WTC11 (cell line): ENCODE measurements around the gene ACER1. TPM values are rescaled to one million over a fixed set of nuclear protein-coding genes. Genes with fewer than 3 reads are reported as not detected.

Source experiments
- ATAC-seq: fragments of 200-7000 bp; cut with Tn5 transposase; 2 replicates; pipeline ENCODE4 v1.10.0; 2021; ENCODE audit warnings: mild to moderate bottlenecking, moderate library complexity
- CTCF ChIA-PET: fragments of 300-600 bp; sonication (Branson Sonifier 250); formaldehyde crosslinking; loops from one replicate; lab custom pipeline; 2021; ENCODE audit warnings: antibody characterized with exemption; lab: Charles Lee
- POLR2A ChIA-PET: fragments of 350-600 bp; sonication (Branson Sonifier 250); formaldehyde crosslinking; loops from one replicate; lab custom pipeline; 2021; ENCODE audit warnings: antibody characterized with exemption; lab: Charles Lee
- DNase-seq: peaks from one replicate; pipeline ENCODE4 v3.0.0; 2021; ENCODE audit warnings: low spot score
- H3K27ac Mint-ChIP-seq: 2 replicates; pipeline ENCODE4 v1.8.0; 2021; ENCODE audit warnings: mixed read lengths
- H3K27me3 Mint-ChIP-seq: 2 replicates; pipeline ENCODE4 v1.8.0; 2021; ENCODE audit warnings: low read depth, mild to moderate bottlenecking, moderate library complexity, mixed read lengths
- H3K36me3 Mint-ChIP-seq: 2 replicates; pipeline ENCODE4 v1.8.0; 2021; ENCODE audit warnings: mixed read lengths
- H3K4me1 Mint-ChIP-seq: 2 replicates; pipeline ENCODE4 v1.8.0; 2022; ENCODE audit warnings: mixed read lengths
- H3K4me3 Mint-ChIP-seq: 2 replicates; pipeline ENCODE4 v1.8.0; 2021; ENCODE audit warnings: mild to moderate bottlenecking, moderate library complexity, mixed read lengths
- H3K9me3 Mint-ChIP-seq: 2 replicates; pipeline ENCODE4 v1.8.0; 2021; ENCODE audit warnings: mixed read lengths
- ARID4B ChIP-seq: sonication (generic); formaldehyde crosslinking; IDR thresholded peaks from 2 replicates; pipeline ENCODE4 v1.8.0; 2023; ENCODE audit warnings: missing genetic modification reagents, mild to moderate bottlenecking, borderline replicate concordance
- ATF6 ChIP-seq: sonication (generic); formaldehyde crosslinking; IDR thresholded peaks from 2 replicates; pipeline ENCODE4 v1.8.1; 2023; ENCODE audit warnings: mild to moderate bottlenecking, missing genetic modification reagents
- CTCF ChIP-seq: fragments of 200-600 bp; IDR thresholded peaks from 2 replicates; pipeline ENCODE4 v1.8.0; 2022; ENCODE audit warnings: antibody characterized with exemption
- ESRRA ChIP-seq: sonication (generic); formaldehyde crosslinking; IDR thresholded peaks from 2 replicates; pipeline ENCODE4 v1.8.1; 2022; ENCODE audit warnings: mild to moderate bottlenecking, missing genetic modification reagents, borderline replicate concordance
- ETV6 ChIP-seq: sonication (generic); formaldehyde crosslinking; IDR thresholded peaks from 2 replicates; pipeline ENCODE4 v1.8.1; 2022; ENCODE audit warnings: mild to moderate bottlenecking, missing genetic modification reagents
- FOXK1 ChIP-seq: sonication (generic); formaldehyde crosslinking; IDR thresholded peaks from 2 replicates; pipeline ENCODE4 v1.8.0; 2022; ENCODE audit warnings: mild to moderate bottlenecking, moderate library complexity, missing genetic modification reagents
- NFE2L1 ChIP-seq: sonication (generic); formaldehyde crosslinking; IDR thresholded peaks from 2 replicates; pipeline ENCODE4 v1.8.1; 2023; ENCODE audit warnings: missing genetic modification reagents
- NR2C2 ChIP-seq: sonication (generic); formaldehyde crosslinking; IDR thresholded peaks from 2 replicates; pipeline ENCODE4 v1.8.0; 2022; ENCODE audit warnings: mild to moderate bottlenecking, missing genetic modification reagents
- RELA ChIP-seq: sonication (generic); formaldehyde crosslinking; IDR thresholded peaks from 2 replicates; pipeline ENCODE4 v1.8.1; 2022; ENCODE audit warnings: missing genetic modification reagents, mild to moderate bottlenecking, borderline replicate concordance
- SP1 ChIP-seq: sonication (generic); formaldehyde crosslinking; conservative IDR thresholded peaks from 2 replicates; pipeline ENCODE4 v1.8.1; 2022; ENCODE audit warnings: missing genetic modification reagents
- TEAD4 ChIP-seq: sonication (generic); formaldehyde crosslinking; IDR thresholded peaks from 2 replicates; pipeline ENCODE4 v1.8.0; 2022; ENCODE audit warnings: mild to moderate bottlenecking, missing genetic modification reagents
- USF1 ChIP-seq: sonication (generic); formaldehyde crosslinking; IDR thresholded peaks from 2 replicates; pipeline ENCODE4 v1.8.0; 2022; ENCODE audit warnings: mild to moderate bottlenecking, missing genetic modification reagents
- ZMAT4 ChIP-seq: fragments of 250-450 bp; sonication (Bioruptor Pico); IDR thresholded peaks from 2 replicates; pipeline ENCODE4 v1.9.0; 2021; ENCODE audit warnings: mild to moderate bottlenecking
- ZNF138 ChIP-seq: sonication (generic); formaldehyde crosslinking; conservative IDR thresholded peaks from 2 replicates; pipeline ENCODE4 v1.8.1; 2022; ENCODE audit warnings: mild to moderate bottlenecking, moderate library complexity, missing genetic modification reagents
- ZNF423 ChIP-seq: fragments of 250-450 bp; sonication (Bioruptor Pico); IDR thresholded peaks from 2 replicates; pipeline ENCODE4 v2.1.2; 2022; ENCODE audit warnings: mild to moderate bottlenecking, moderate library complexity
- ZNF512 ChIP-seq: sonication (generic); formaldehyde crosslinking; IDR thresholded peaks from 2 replicates; pipeline ENCODE4 v1.8.1; 2022; ENCODE audit warnings: missing genetic modification reagents, borderline replicate concordance
- ZSCAN18 ChIP-seq: fragments of 250-450 bp; sonication (Bioruptor Pico); IDR thresholded peaks from 2 replicates; pipeline ENCODE4 v2.1.2; 2022; ENCODE audit warnings: mild to moderate bottlenecking, moderate library complexity
- total RNA-seq: library from RNA; stranded (reverse); gene quantifications from 3 replicates; pipeline ENCODE4 v1.2.3, GENCODE V29; 2021

Gene ACER1
- total RNA-seq, 1 experiment from 2014 or later = not detected

GRCh38 chr19:6292006-6292405 lies 41.4 kb downstream of the ACER1 start:
- ChIA-PET CTCF (no interaction called here), POLR2A (no interaction called here)
- DNase-seq (no peak), ATAC-seq (no peak)
- Mint-ChIP-seq H3K4me3 (no peak overlapping the region), H3K9me3 (peaks cover 77% of the 10 kb centered on the region), H3K27ac (no peak overlapping the region), H3K27me3 (peaks cover 44% of the 10 kb centered on the region), H3K36me3 (peaks cover 64% of the 10 kb centered on the region), H3K4me1 (no peaks in the 10 kb centered on the region)
- TF ChIP-seq USF1 (no peak), ATF6 (CRISPR knock-in tag) (no peak), CTCF (no peak), ZNF423 (no peak), ZMAT4 (CRISPR knock-in tag) (no peak), ESRRA (CRISPR knock-in tag) (no peak), FOXK1 (CRISPR knock-in tag) (no peak), NFE2L1 (no peak), ARID4B (no peak), NR2C2 (CRISPR knock-in tag) (no peak), ETV6 (no peak), ZNF138 (CRISPR knock-in tag) (no peak), RELA (CRISPR knock-in tag) (no peak), ZSCAN18 (CRISPR knock-in tag) (no peak), SP1 (CRISPR knock-in tag) (no peak), ZNF512 (CRISPR knock-in tag) (no peak), TEAD4 (CRISPR knock-in tag) (no peak)
